HG03280 (cell line): Measurements from ENCODE around the gene PLA1A.
"Not testable (repeated sequence)": the region's sequence is repeated elsewhere in the genome, so short reads cannot be mapped to it uniquely, and the experiment has no call there.

Experiments used
- ATAC-seq: cut with Tn5 transposase; IDR thresholded peaks from one replicate; pipeline ENCODE4 v1.9.1; 2021; ENCODE audit warnings: mild to moderate bottlenecking, moderate library complexity; ENCODE audit not compliant: unreplicated experiment

PLA1A gene

GRCh38 chr3:119575507-119575906 is 22.2 kb upstream of the PLA1A start:
- ATAC-seq: no peak

GRCh38 chr3:119579366-119580066 is 18.2 kb upstream of the PLA1A start, which contains the start of gene ADPRH:
Gene ADPRH (plus strand): TSS chr3:119579492. CDS start chr3:119582170, 2,678 bp downstream.
- ATAC-seq: peak; percentile 67

DNA sequence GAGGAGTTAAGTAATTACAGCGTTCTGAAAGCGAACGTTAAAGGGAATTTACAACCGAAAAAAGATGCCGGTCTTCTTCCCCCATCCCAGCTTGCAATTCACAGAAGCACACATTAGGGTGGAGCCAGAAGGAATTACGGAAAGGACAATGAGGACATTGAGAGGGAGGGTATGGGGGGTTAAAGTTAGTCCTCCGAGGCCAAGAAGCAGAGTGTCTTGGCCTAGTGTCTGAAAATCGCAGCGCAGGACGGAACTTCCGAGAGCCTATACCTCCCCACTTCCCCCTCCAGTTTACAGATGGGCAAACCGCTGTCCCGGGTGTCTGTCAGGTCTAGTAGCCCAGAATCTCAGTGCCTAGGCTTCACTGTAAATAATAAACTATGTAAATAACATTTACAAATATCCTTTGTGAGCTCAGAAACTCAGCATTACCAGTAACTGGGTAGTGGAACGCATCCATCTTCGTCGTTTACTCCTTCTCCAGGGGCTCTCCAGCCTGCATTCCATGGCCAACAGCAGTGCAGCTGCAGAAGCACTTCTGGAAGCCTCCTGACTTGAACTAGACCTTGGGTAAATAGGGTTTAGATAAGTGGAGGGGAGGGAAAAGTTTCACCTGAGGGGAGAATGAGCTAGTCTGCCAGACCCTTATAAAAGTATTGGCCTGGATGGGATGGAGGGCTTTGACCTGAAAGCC is 17.5 kb upstream of the PLA1A start:
- ATAC-seq: peak; percentile 58

- peak; percentile 39 for ATAC-seq
Observed at GRCh38 chr3:119582178-119582577, 15.5 kb upstream of the PLA1A start.

DNA sequence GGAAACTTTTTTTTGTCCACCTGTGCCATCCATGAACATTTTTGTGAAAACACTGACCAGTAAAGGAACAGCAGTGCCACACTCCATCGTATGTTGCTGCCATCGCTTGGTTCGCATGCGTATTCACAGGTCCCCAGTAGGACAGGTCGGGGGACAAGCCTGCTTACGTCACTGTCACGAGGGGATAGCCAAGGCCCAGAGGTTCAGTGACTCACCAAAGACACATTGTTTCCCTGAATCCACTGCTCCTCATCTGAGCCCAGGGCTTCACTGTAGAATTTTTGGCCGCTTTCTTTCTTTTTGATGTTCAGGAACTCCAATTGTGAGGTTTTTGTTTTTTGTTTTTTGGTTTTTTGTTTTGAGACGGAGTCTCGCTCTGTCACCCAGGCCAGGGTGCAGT is 12.5 kb upstream of the PLA1A start:
- ATAC-seq: no peak

GRCh38 chr3:119585856-119586570 is 11.7 kb upstream of the PLA1A start:
- ATAC-seq: no peak

DNA sequence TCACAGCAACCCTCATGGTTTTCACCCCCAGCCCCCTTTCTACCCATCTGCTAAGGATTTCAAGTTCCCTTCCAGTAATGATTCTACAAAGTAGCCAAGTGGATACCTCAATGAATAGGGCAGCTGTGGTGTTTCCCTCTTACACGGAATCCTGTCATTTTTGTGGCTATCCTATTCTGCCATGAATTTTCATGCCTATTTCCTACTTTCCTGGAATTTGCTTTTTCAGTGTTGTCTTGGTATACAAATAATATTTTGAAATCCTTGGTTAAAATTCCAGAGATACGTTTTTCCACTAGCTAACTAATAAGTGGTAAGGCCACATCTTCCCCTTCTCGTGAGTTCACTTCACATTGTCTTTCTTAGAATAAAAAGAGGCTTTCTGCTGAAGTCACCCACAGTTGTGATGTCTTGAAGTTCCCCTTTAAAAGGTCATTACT is 10.9 kb upstream of the PLA1A start:
- ATAC-seq: no peak

- ATAC-seq: no peak
Observed at GRCh38 chr3:119588112-119588511, 9.6 kb upstream of the PLA1A start.

GRCh38 chr3:119589102-119589773 is 8.4 kb upstream of the PLA1A start:
- ATAC-seq: no peak

GRCh38 chr3:119590706-119591105 is 7.0 kb upstream of the PLA1A start:
- no peak for ATAC-seq

GRCh38 chr3:119592861-119593260 is 4.8 kb upstream of the PLA1A start:
- no peak for ATAC-seq

DNA sequence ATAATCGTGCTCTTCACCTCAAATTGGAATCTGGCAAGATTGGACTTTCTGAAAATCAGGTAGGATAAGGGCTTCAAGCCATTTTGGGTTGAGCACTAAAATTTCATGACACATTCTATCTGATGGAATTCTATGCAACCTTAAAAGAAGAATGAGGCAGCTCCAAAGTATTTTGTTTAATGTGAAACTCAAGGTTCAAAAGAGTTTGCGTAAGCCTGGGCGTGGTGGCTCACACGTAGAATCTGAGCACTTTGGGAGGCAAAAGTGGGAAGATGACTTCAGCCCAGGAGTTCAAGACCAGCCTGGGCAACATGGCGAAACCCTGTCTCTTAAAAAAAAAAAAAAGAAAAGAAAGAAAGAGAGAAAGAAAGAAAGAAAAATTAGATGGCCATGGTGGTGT is 3.6 kb upstream of the PLA1A start:
- ATAC-seq: no peak

DNA sequence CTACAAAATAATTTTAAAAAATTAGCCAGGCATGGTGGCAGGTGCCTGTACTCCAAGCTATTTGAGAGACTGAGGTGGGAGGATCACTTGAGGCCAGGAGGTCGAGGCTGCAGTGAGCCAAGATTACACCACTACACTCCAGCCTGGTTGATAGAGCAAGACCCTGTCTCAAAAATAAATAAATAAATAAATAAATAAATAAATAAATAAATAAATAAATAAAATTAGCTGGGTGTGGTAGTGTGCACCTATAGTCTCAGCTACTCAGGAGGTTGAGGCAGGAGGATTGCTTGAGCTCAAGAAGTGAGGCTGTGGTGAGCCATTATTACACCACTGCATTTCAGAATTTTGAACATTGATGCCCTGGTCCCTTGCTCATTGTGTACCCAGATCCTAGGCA is 2.8 kb upstream of the PLA1A start:
- not testable (repeated sequence) for ATAC-seq

DNA sequence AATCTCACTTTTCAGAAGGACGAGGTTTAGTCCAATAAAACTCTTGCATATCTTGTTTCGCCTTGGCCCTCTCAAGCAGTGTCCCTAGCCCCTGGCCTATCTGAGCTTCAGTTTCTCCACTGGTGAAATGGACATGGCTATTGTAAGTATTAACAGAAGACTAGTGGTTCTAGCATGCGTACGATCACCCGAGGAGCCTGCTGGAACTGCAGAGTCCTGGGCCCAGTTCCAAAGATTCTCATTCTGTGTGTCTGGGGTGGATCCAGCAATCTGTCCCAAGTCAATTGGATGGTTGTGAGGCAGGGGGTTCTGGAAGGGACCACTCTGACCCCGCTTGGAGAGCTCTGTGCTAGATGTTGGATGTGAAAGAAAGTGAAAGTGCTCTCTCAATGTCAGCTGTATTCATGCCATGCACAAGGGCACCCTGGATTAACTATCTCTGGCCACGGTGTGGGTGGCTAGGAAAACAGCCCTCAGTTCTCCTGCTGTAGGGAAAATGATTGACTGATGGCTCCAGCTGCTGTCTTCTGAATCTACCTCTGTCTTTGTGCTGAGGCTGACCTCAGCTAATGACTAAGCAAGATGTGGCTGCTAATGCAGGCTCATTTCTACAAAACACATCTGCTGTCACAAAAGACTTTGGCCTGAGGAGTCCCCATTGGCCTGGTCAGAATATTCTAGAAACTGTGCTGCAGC is 1.9 kb upstream of the PLA1A start:
- no peak for ATAC-seq

- no peak for ATAC-seq
Observed at GRCh38 chr3:119596398-119596797, 1.3 kb upstream of the PLA1A start.

DNA sequence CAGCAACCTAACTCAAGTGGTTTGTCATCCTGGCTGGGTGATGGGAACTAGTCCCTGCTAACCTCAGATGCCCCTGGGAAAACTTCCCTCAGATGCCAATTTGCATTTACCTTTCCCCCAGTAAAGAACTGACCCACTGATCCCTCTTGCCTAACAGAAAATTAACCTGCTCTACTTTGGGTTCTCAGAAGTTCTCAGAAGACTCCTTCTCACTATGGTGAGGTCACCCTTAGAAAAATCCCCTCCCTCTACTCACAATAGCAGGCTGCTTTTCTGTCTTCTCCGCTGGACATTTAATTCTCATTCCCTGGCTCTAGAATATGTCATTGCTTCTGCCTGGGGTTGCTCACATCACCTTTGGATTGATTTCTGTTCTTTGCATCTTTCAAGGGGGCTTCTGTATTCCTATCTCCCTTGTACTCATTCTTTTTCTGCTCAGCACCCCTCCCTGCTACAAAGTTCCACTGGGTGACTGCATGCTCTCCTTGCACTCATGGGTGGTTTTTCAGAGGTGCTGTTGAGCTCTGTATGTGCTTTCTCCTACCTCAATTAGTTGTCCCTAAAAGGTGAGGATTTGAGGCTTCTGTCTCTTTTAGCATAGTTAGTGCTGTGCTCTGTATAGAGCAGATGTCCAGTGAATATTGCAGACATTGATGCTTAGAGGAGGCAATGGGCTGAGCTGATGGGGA is 869 bp downstream of the PLA1A start:
- peak; percentile 35 for ATAC-seq

DNA sequence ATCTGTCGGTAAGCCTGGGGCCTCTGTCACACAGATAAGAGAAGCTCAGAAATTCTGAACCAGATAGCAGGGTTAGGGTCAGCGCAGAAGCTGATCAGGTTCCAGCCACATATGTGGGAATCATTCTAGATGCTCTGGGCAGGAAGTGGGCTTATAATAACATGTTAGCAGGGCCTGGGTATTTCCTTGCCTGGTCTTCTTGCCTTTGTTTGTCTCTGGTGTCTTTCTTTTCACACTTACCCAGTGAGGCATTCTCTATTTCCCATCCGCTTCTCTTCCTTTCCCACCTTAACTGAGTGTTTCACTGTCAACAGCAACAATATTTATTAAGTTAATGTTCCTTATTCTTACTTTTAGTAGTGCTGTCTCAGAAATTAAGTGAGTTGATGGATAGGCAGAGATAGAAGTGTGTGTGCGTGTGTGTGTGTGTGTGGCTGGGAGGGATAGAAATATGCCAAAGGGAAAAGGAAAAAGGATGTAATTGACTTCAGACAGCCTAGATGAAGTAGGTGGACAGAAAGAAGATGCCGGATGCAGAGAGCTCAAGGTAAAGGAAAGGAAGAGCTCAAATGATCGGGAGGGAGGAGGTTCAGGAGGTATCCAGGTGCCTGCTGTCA is 2.0 kb downstream of the PLA1A start:
- ATAC-seq: no peak

DNA sequence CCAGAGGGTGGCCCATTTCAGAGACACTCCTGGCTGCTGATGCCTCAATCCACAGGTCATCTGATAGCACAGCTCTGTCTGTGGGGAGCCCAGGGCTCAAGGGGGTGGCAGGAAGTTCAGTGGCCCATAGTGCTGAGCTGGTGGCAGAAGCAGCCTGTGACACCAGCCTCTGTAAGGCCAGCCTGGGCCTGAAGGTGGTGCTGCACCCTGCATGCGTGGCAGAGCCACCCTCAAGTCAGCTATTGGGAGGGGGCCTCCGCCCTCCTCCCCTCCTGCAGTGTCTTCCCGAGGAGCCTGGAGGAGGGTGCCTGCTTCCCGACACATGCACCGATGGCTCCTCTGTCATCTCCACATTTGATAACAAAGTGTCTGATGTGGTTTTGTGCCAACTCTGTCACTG is 3.0 kb downstream of the PLA1A start:
- ATAC-seq: peak; percentile 77

DNA sequence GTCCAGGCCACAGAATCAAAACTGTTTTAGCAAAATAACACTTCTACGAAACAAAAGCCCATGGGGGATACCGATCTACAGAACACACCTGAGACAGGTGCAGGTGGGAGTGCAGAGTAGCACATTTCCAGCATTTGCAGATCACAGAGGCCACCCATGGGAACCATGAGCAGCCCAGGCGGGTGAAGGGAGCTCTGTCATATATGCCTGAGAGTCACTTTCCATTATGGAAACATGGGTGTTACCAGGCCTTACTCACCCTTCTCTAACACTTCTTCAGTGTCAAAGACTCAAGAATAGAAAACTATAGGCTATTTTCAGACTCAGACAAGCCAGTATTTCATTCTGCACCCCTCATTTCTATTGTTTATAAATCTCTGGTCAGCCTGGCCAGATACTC is 3.5 kb downstream of the PLA1A start:
- ATAC-seq: peak; percentile 23

GRCh38 chr3:119602676-119603075 is 5.0 kb downstream of the PLA1A start:
- ATAC-seq: no peak
